Smooth muscle cell (in vitro differentiated cells): Measurements from ENCODE around the gene DCN. TPM values are rescaled to one million over a fixed set of nuclear protein-coding genes. Genes with fewer than 3 reads are reported as not detected.
A peak's percentile ranks its signal among the peaks of the same experiment; 100 is the strongest.

Experiments
- DNase-seq: peaks from one replicate; lab custom pipeline; 2025; ENCODE audit not compliant: unreplicated experiment; lab: John Stamatoyannopoulos, UW
- H2AFZ ChIP-seq: fragments of 200-600 bp; sonication (generic); 2 replicates; pipeline ENCODE4 v1.6.0; 2016; ENCODE audit warnings: antibody characterized with exemption, low read depth, mild to moderate bottlenecking
- H3F3A ChIP-seq: fragments of 200-600 bp; sonication (generic); 2 replicates; pipeline ENCODE4 v1.6.0; 2017; ENCODE audit warnings: antibody characterized with exemption, low read depth
- H3K27ac ChIP-seq: fragments of 200-600 bp; sonication (generic); 2 replicates; pipeline ENCODE4 v1.5.1; 2016; ENCODE audit warnings: low read depth, mild to moderate bottlenecking
- H3K27me3 ChIP-seq: fragments of 200-600 bp; sonication (generic); 2 replicates; pipeline ENCODE4 v1.6.1; 2016; ENCODE audit warnings: low read depth, mild to moderate bottlenecking
- H3K36me3 ChIP-seq: fragments of 200-600 bp; sonication (generic); 2 replicates; pipeline ENCODE4 v1.5.1; 2016; ENCODE audit warnings: low read depth
- H3K4me1 ChIP-seq: fragments of 200-600 bp; sonication (generic); 2 replicates; pipeline ENCODE4 v1.5.1; 2016; ENCODE audit warnings: low read depth
- H3K4me2 ChIP-seq: fragments of 200-600 bp; sonication (generic); 2 replicates; pipeline ENCODE4 v1.6.0; 2016; ENCODE audit warnings: mild to moderate bottlenecking
- H3K4me3 ChIP-seq: fragments of 200-600 bp; sonication (generic); 2 replicates; pipeline ENCODE4 v1.5.1; 2016; ENCODE audit warnings: mild to moderate bottlenecking
- H3K79me2 ChIP-seq: fragments of 200-600 bp; sonication (generic); 2 replicates; pipeline ENCODE4 v1.6.0; 2016; ENCODE audit warnings: low read depth, mild to moderate bottlenecking
- H3K9ac ChIP-seq: fragments of 200-600 bp; sonication (generic); 2 replicates; pipeline ENCODE4 v1.6.0; 2016; ENCODE audit warnings: low read depth
- H3K9me3 ChIP-seq: fragments of 200-600 bp; sonication (generic); replicated peaks from 2 replicates; pipeline ENCODE4 v1.5.1; 2016; ENCODE audit warnings: low read depth
- H4K20me1 ChIP-seq: fragments of 200-600 bp; sonication (generic); 2 replicates; pipeline ENCODE4 v1.6.0; 2016; ENCODE audit warnings: low read depth
- CTCF ChIP-seq: fragments of 200-600 bp; sonication (generic); IDR thresholded peaks from 2 replicates; pipeline ENCODE4 v1.5.1; 2017; ENCODE audit warnings: borderline replicate concordance, mild to moderate bottlenecking, antibody characterized with exemption; ENCODE audit not compliant: insufficient read depth, poor library complexity, severe bottlenecking
- WGBS: methylation state at CpG from one replicate; pipeline ENCODE4 v1.1.7; 2016; ENCODE audit warnings: low lambda C conversion rate; 5-methylcytosine and 5-hydroxymethylcytosine counted together
- polyA plus RNA-seq: library from polyadenylated mRNA; unstranded; fragments of >200 nt; fragmentation: Nextera tagmentation; extraction: Ambion mirVana; gene quantifications from 2 replicates; pipeline ENCODE4 v1.2.1, GENCODE V29; 2016
- total RNA-seq: library from RNA; depleted of rRNA; stranded (reverse); fragments of >200 nt; gene quantifications from 2 replicates; pipeline ENCODE4 v1.2.3, GENCODE V29; 2014

The DCN gene
- total and polyA plus RNA-seq, 2 experiments from 2014 or later, result 1,354 to 1,657 TPM

- H4K20me1 ChIP-seq, result no peaks in the 10 kb centered on the region
- H3K27me3 ChIP-seq, result no peaks in the 10 kb centered on the region
- H3K9me3 ChIP-seq, result no peaks in the 10 kb centered on the region
- no peak for TF ChIP-seq CTCF
- H2AFZ ChIP-seq, result no peak overlapping the region
- DNase-seq, result no peak
- H3K27ac ChIP-seq, result peak overlapping the region; percentile 91
- H3K4me2 ChIP-seq, result peak overlapping the region; percentile 90
- H3K9ac ChIP-seq, result no peak overlapping the region
- H3F3A ChIP-seq, result peaks cover 19% of the 10 kb centered on the region
- H3K79me2 ChIP-seq, result peaks cover 89% of the 10 kb centered on the region
- peak overlapping the region; percentile 58 for H3K4me3 ChIP-seq
- H3K4me1 ChIP-seq, result peaks cover 24% of the 10 kb centered on the region
- H3K36me3 ChIP-seq, result peaks cover 13% of the 10 kb centered on the region
- 93% methylated on average over 2 of the region's 2 CpGs for WGBS
These were observed 6.3 kb downstream of the DCN start for GRCh38 chr12:91176358-91176757.

GRCh38 chr12:91173124-91173523, 9.5 kb downstream of the DCN start:
- peaks cover 37% of the 10 kb centered on the region for H3K36me3 ChIP-seq
- no peaks in the 10 kb centered on the region for H3K27me3 ChIP-seq
- peaks cover 6% of the 10 kb centered on the region for H3K9me3 ChIP-seq
- peak overlapping the region; percentile 91 for H3K27ac ChIP-seq
- no peak for DNase-seq
- H3K9ac ChIP-seq, result no peak overlapping the region
- no peak overlapping the region for H3K4me3 ChIP-seq
- no peak overlapping the region for H2AFZ ChIP-seq
- TF ChIP-seq CTCF, result no peak
- peaks cover 6% of the 10 kb centered on the region for H3F3A ChIP-seq
- H3K4me1 ChIP-seq, result peaks cover 16% of the 10 kb centered on the region
- 55% methylated on average over 1 of the region's 1 CpG for WGBS
- no peaks in the 10 kb centered on the region for H4K20me1 ChIP-seq
- H3K79me2 ChIP-seq, result peaks cover 87% of the 10 kb centered on the region
- H3K4me2 ChIP-seq, result peak overlapping the region; percentile 90

- H3K9me3 ChIP-seq, result peaks cover 7% of the 10 kb centered on the region
- no peaks in the 10 kb centered on the region for H3K27me3 ChIP-seq
- H3K4me3 ChIP-seq, result no peak overlapping the region
- H4K20me1 ChIP-seq, result no peaks in the 10 kb centered on the region
- peak overlapping the region; percentile 29 for H3K27ac ChIP-seq
- no peak overlapping the region for H3K9ac ChIP-seq
- no peaks in the 10 kb centered on the region for H3F3A ChIP-seq
- H2AFZ ChIP-seq, result no peak overlapping the region
- DNase-seq, result no peak
- H3K36me3 ChIP-seq, result peaks cover 48% of the 10 kb centered on the region
- TF ChIP-seq CTCF, result no peak
- H3K79me2 ChIP-seq, result peaks cover 93% of the 10 kb centered on the region
- H3K4me2 ChIP-seq, result no peak overlapping the region
- peaks cover 16% of the 10 kb centered on the region for H3K4me1 ChIP-seq
These were observed 10.5 kb downstream of the DCN start for GRCh38 chr12:91172096-91172495.

- Histone ChIP-seq H4K20me1 (no peaks in the 10 kb centered on the region), H3K4me1 (peaks cover 16% of the 10 kb centered on the region), H3K27ac (no peak overlapping the region), H3K36me3 (peaks cover 51% of the 10 kb centered on the region), H3K4me3 (no peak overlapping the region), H2AFZ (no peak overlapping the region), H3K9me3 (peaks cover 7% of the 10 kb centered on the region), H3K27me3 (no peaks in the 10 kb centered on the region), H3K79me2 (peaks cover 91% of the 10 kb centered on the region), H3F3A (no peaks in the 10 kb centered on the region), H3K9ac (no peak overlapping the region), H3K4me2 (no peak overlapping the region)
- no peak for TF ChIP-seq CTCF
- DNase-seq, result no peak
- WGBS, result 56% methylated on average over 2 of the region's 2 CpGs
These were observed 11.1 kb downstream of the DCN start for GRCh38 chr12:91171476-91171875.
